Activated naive CD4-positive, alpha-beta T cell treated with anti-CD3 and anti-CD28 coated beads for 36 hours (primary cell): ENCODE data around the gene SNAPIN. TPM values are rescaled to one million over a fixed set of nuclear protein-coding genes. Genes with fewer than 3 reads are reported as not detected.
"Not testable (repeated sequence)": the region's sequence is repeated elsewhere in the genome, so short reads cannot be mapped to it uniquely, and the experiment has no call there.

Experiments
- CTCF ChIA-PET: fragments of 350-600 bp; sonication (Branson Sonifier 250); formaldehyde crosslinking; loops from one replicate; lab custom pipeline; 2021; ENCODE audit warnings: antibody characterized with exemption; lab: Charles Lee
- DNase-seq: peaks from one replicate; pipeline ENCODE4 v3.0.0-alpha.2; 2020
- H3K27ac Mint-ChIP-seq: one replicate; pipeline ENCODE4 v1.8.0; 2021; ENCODE audit warnings: mild to moderate bottlenecking, mixed read lengths
- H3K27me3 Mint-ChIP-seq: one replicate; pipeline ENCODE4 v1.8.0; 2021; ENCODE audit warnings: low read depth, mixed read lengths
- H3K36me3 Mint-ChIP-seq: one replicate; pipeline ENCODE4 v1.8.0; 2021; ENCODE audit warnings: low read depth, mixed read lengths
- H3K4me1 Mint-ChIP-seq: one replicate; pipeline ENCODE4 v1.8.0; 2021; ENCODE audit warnings: low read depth, mixed read lengths
- H3K4me3 Mint-ChIP-seq: one replicate; pipeline ENCODE4 v1.8.0; 2021; ENCODE audit warnings: mild to moderate bottlenecking, moderate library complexity, mixed read lengths
- H3K9me3 Mint-ChIP-seq: one replicate; pipeline ENCODE4 v1.8.0; 2021; ENCODE audit warnings: mixed read lengths
- intact Hi-C: fragments of 100-400 bp; cut with micrococcal nuclease; formaldehyde crosslinking; loops from one replicate; pipeline ENCODE4 v1.15.1; 2023
- total RNA-seq, 2 experiments: library from RNA; stranded (reverse); gene quantifications; one replicate each; pipeline ENCODE4 v1.2.3, GENCODE V29; 2021

The SNAPIN gene
- total RNA-seq, 2 experiments from 2014 or later: 24.4 to 26.2 TPM

GRCh38 chr1:153671628-153672353 is 13.3 kb downstream of the SNAPIN start:
- CTCF ChIA-PET: interaction anchor here (0.6 to 1.6 kb wide), 20 partner anchors 29 to 487 kb away, joined by 3 to 10 read pairs (median 3); partner anchors contain the start of genes RAB13 and SLC27A3
- not testable (repeated sequence) for H3K9me3 Mint-ChIP-seq, H3K27ac Mint-ChIP-seq, H3K27me3 Mint-ChIP-seq, H3K4me3 Mint-ChIP-seq
- Mint-ChIP-seq H3K36me3 (peaks cover 36% of the 10 kb centered on the region), H3K4me1 (peaks cover 36% of the 10 kb centered on the region)
- intact Hi-C loops: loop anchor here (1.0 to 10.0 kb wide), 17 partner anchors 13 to 601 kb away; partner anchors contain the start of genes CHTOP, HAX1, INTS3 and NUP210L
- peak; percentile 74 for DNase-seq

GRCh38 chr1:153673511-153673910 is 15.0 kb downstream of the SNAPIN start:
- Mint-ChIP-seq H3K27ac (no peak overlapping the region), H3K36me3 (peaks cover 19% of the 10 kb centered on the region), H3K4me1 (peaks cover 33% of the 10 kb centered on the region), H3K27me3 (peaks cover 14% of the 10 kb centered on the region), H3K4me3 (peak overlapping the region; percentile 52), H3K9me3 (no peaks in the 10 kb centered on the region)
- intact Hi-C loops: loop anchor here (5.0 to 10.0 kb wide), 2 partner anchors 289 to 481 kb away; partner anchors contain the start of genes NUP210L and SLC39A1
- CTCF ChIA-PET: no interaction called here
- no peak for DNase-seq

GRCh38 chr1:153677718-153678518 is 19.4 kb downstream of the SNAPIN start:
- H3K9me3 Mint-ChIP-seq: no peaks in the 10 kb centered on the region
- peaks cover 20% of the 10 kb centered on the region for H3K4me1 Mint-ChIP-seq
- H3K4me3 Mint-ChIP-seq: peak overlapping the region; percentile 71

GRCh38 chr1:153678519-153679336 is 20.2 kb downstream of the SNAPIN start, which contains the start of gene NPR1:
Gene NPR1, plus strand, starts transcription at chr1:153678688. Its CDS starts 421 bp downstream, at chr1:153679109.
- H3K36me3 Mint-ChIP-seq: no peaks in the 10 kb centered on the region
- peak; percentile 40 for DNase-seq

More at GRCh38 chr1:153677718-153678518, 19.4 kb downstream of the SNAPIN start:
- no peaks in the 10 kb centered on the region for H3K36me3 Mint-ChIP-seq
- intact Hi-C loops: loop anchor here (1.0 to 10.0 kb wide), 5 partner anchors 71 to 477 kb away; partner anchors contain the start of genes NUP210L and RAB13
- H3K27me3 Mint-ChIP-seq: peaks cover 31% of the 10 kb centered on the region
- peak; percentile 63 for DNase-seq
- no peak overlapping the region for H3K27ac Mint-ChIP-seq
- CTCF ChIA-PET: interaction anchor here (0.6 to 5.7 kb wide), 13 partner anchors 10 to 308 kb away, joined by 3 to 52 read pairs (median 4); partner anchors contain the start of genes RAB13 and SNAPIN

GRCh38 chr1:153679337-153680119 is 21.0 kb downstream of the SNAPIN start:
- Mint-ChIP-seq H3K27ac (no peak overlapping the region), H3K4me3 (peak overlapping the region; percentile 37), H3K4me1 (peaks cover 18% of the 10 kb centered on the region), H3K36me3 (no peaks in the 10 kb centered on the region), H3K27me3 (peaks cover 31% of the 10 kb centered on the region), H3K9me3 (no peaks in the 10 kb centered on the region)
- no peak for DNase-seq
- CTCF ChIA-PET: interaction anchor here (0.7 to 5.7 kb wide), 4 partner anchors 55 to 1648 kb away, joined by 3 to 52 read pairs (median 3); partner anchors contain the start of gene SLC27A3
- intact Hi-C loops: loop anchor here (5.0 to 10.0 kb wide), 2 partner anchors 118 to 475 kb away; partner anchors contain the start of gene NUP210L

More at GRCh38 chr1:153678519-153679336, 20.2 kb downstream of the SNAPIN start, which contains the start of gene NPR1:
- no peak within 1 kb of the TSS for H3K27ac Mint-ChIP-seq
- H3K4me1 Mint-ChIP-seq: peaks cover 18% of the 10 kb centered on the region
- H3K4me3 Mint-ChIP-seq: peak within 1 kb of the TSS; percentile 71
- no peaks in the 10 kb centered on the region for H3K9me3 Mint-ChIP-seq
- intact Hi-C loops: loop anchor here (5.0 to 10.0 kb wide), 2 partner anchors 119 to 476 kb away; partner anchors contain the start of gene NUP210L
- CTCF ChIA-PET: interaction anchor here (0.6 to 5.7 kb wide), 11 partner anchors 33 to 1647 kb away, joined by 3 to 52 read pairs (median 3); partner anchors contain the start of genes RAB13 and SLC27A3
- peaks cover 31% of the 10 kb centered on the region for H3K27me3 Mint-ChIP-seq

GRCh38 chr1:153680120-153680403 is 21.6 kb downstream of the SNAPIN start:
- Mint-ChIP-seq H3K27ac (no peak overlapping the region), H3K4me1 (peaks cover 18% of the 10 kb centered on the region), H3K9me3 (no peaks in the 10 kb centered on the region), H3K27me3 (peaks cover 31% of the 10 kb centered on the region), H3K36me3 (no peaks in the 10 kb centered on the region), H3K4me3 (no peak overlapping the region)
- no peak for DNase-seq
- intact Hi-C loops: no loop called here
- CTCF ChIA-PET: interaction anchor here (1.3 to 5.7 kb wide), 2 partner anchors 54 to 71 kb away, joined by 3 to 52 read pairs; no protein-coding TSS in a partner anchor

GRCh38 chr1:153682730-153683129 is 24.2 kb downstream of the SNAPIN start:
- Mint-ChIP-seq H3K4me1 (peaks cover 15% of the 10 kb centered on the region), H3K27ac (no peak overlapping the region), H3K36me3 (no peaks in the 10 kb centered on the region), H3K4me3 (no peak overlapping the region), H3K9me3 (no peaks in the 10 kb centered on the region), H3K27me3 (peaks cover 27% of the 10 kb centered on the region)
- CTCF ChIA-PET: no interaction called here
- DNase-seq: no peak
- intact Hi-C loops: no loop called here

GRCh38 chr1:153683854-153684253 is 25.4 kb downstream of the SNAPIN start:
- Mint-ChIP-seq H3K27ac (no peak overlapping the region), H3K4me3 (no peak overlapping the region), H3K27me3 (peaks cover 16% of the 10 kb centered on the region), H3K4me1 (peaks cover 5% of the 10 kb centered on the region), H3K36me3 (no peaks in the 10 kb centered on the region), H3K9me3 (no peaks in the 10 kb centered on the region)
- intact Hi-C loops: no loop called here
- CTCF ChIA-PET: no interaction called here
- DNase-seq: no peak

- peaks cover 12% of the 10 kb centered on the region for H3K27me3 Mint-ChIP-seq
- no peaks in the 10 kb centered on the region for H3K9me3 Mint-ChIP-seq
These were observed 26.4 kb downstream of the SNAPIN start for GRCh38 chr1:153684892-153685291.

GRCh38 chr1:153685544-153686340 is 27.2 kb downstream of the SNAPIN start:
- intact Hi-C loops: no loop called here
- Mint-ChIP-seq H3K36me3 (no peaks in the 10 kb centered on the region), H3K27me3 (peaks cover 6% of the 10 kb centered on the region), H3K27ac (no peak overlapping the region), H3K9me3 (no peaks in the 10 kb centered on the region), H3K4me1 (peaks cover 4% of the 10 kb centered on the region), H3K4me3 (no peak overlapping the region)
- DNase-seq: no peak
- CTCF ChIA-PET: no interaction called here

More at GRCh38 chr1:153684892-153685291, 26.4 kb downstream of the SNAPIN start:
- H3K27ac Mint-ChIP-seq: no peak overlapping the region
- H3K36me3 Mint-ChIP-seq: no peaks in the 10 kb centered on the region
- H3K4me3 Mint-ChIP-seq: no peak overlapping the region
- peaks cover under 1% of the 10 kb centered on the region for H3K4me1 Mint-ChIP-seq
- CTCF ChIA-PET: no interaction called here
- no peak for DNase-seq
- intact Hi-C loops: no loop called here
